Breast epithelium (tissue), 3 donors: ENCODE data around the gene CCDC178.

Source experiments
- POLR2A ChIP-seq: fragments of 450-650 bp; IDR thresholded peaks from one replicate; pipeline ENCODE4 v1.6.1; 2016; ENCODE audit warnings: antibody characterized with exemption, mild to moderate bottlenecking, moderate library complexity
- TF ChIP-seq, protein P1 (sequence below), 3 donors: fragments of 450-650 bp; IDR thresholded peaks; one replicate each; pipeline ENCODE4 v1.5.1; 2016 to 2017; ENCODE audit warnings: antibody characterized with exemption in 3 of 3, mild to moderate bottlenecking in 3 of 3, moderate library complexity in 3 of 3

DNA sequence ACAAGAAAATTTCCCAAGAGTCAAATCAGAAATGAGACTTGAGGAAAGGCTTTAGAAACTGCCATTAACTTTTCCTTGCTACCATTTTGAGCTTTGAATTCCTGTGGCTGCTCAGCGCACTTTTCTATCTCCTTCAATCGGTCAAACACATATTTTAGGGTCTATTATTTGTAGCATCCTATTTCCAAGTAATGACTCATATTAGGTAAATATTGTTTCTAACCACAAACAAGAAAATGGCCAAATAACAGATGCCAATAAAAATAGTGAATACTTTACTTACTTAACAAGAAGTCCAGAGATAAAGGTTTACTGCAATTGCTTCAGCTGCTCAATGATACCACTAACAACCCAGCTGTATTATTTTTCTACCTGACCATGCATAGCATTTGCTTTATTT lies 29.7 kb upstream of the CCDC178 start:
- TF ChIP-seq, protein P1, sequence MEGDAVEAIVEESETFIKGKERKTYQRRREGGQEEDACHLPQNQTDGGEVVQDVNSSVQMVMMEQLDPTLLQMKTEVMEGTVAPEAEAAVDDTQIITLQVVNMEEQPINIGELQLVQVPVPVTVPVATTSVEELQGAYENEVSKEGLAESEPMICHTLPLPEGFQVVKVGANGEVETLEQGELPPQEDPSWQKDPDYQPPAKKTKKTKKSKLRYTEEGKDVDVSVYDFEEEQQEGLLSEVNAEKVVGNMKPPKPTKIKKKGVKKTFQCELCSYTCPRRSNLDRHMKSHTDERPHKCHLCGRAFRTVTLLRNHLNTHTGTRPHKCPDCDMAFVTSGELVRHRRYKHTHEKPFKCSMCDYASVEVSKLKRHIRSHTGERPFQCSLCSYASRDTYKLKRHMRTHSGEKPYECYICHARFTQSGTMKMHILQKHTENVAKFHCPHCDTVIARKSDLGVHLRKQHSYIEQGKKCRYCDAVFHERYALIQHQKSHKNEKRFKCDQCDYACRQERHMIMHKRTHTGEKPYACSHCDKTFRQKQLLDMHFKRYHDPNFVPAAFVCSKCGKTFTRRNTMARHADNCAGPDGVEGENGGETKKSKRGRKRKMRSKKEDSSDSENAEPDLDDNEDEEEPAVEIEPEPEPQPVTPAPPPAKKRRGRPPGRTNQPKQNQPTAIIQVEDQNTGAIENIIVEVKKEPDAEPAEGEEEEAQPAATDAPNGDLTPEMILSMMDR (IDR thresholded peaks at IDR 0.05) = no peak
- TF ChIP-seq POLR2A = no peak
